ENCODE results near the gene SDK1.

- TF ChIP-seq POLR2A (IDR thresholded peaks at IDR 0.05; ENCODE audit: low read depth, low read length): no peak
- no peak for TF ChIP-seq JUN (IDR thresholded peaks at IDR 0.05; ENCODE audit: borderline replicate concordance, insufficient read depth, insufficient read length, low read depth)
- no peak for TF ChIP-seq CTCF (IDR thresholded peaks at IDR 0.05; ENCODE audit: extremely low read depth in 1 of 2, insufficient read depth in 1 of 2, low read depth in 1 of 2, low read length in 2 of 2)
- no peak for TF ChIP-seq POLR2AphosphoS5 (IDR thresholded peaks at IDR 0.05; ENCODE audit: insufficient read depth, low read depth, low read length)
- TF ChIP-seq MAX (IDR thresholded peaks at IDR 0.05; ENCODE audit: insufficient read depth, insufficient read length): no peak
- TF ChIP-seq EZH2 (IDR thresholded peaks at IDR 0.05; ENCODE audit: borderline replicate concordance, low read depth, low read length, severe bottlenecking): no peak
- no peak for TF ChIP-seq MYC (IDR thresholded peaks at IDR 0.05; ENCODE audit: low read depth, low read length)
- no peak for TF ChIP-seq GATA2 (IDR thresholded peaks at IDR 0.05; ENCODE audit: insufficient read depth, insufficient read length, low read depth, low read length)
- TF ChIP-seq FOS (IDR thresholded peaks at IDR 0.05; ENCODE audit: borderline replicate concordance, insufficient read depth, low read length): no peak
These were observed 452.8 kb downstream of the SDK1 start for GRCh38 chr7:3753868-3754267.

All from endothelial cell of umbilical vein (primary cell).